ENCODE data around the gene TBX18.

DNA sequence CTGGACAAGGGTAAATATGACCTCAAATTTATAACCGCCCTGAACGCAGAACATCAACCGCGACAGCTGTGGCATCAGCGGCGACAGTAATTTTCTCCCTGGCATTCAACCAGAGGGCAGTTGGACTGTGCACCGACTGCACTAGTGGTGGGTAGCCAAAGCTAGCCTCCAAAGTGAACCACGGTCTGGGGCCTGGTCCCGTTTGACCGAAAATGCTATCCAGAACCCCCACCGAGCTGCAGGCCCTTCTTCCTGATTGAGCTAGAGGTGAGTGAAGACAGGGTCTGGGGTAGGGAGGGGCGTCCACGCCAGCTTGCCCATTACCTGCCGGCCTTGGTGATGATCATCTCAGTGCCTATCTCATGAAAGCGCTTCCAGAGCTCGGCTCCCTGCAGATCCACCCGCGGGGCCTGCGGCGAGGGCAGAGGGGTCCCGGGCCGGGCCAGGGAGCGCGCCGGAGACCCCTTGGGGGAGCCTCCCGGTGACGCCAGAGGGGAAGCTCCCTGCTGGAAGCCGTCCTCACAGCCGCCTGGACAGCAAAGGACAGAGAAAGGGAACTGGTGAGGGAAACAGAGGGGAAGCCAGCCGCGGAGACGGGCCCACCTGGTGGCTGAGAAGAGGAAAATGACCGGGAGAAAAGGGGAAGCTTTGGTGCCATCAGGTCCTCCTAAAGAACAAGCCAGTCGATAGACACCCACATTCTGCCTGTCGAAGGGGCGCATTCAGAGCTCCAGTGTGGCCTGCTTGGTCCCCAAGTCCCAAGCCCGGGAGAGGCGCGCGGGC is 2.0 kb downstream of the TBX18 start:
- TF ChIP-seq MAZ (IDR thresholded peaks at IDR 0.05; ENCODE audit: borderline replicate concordance, low read depth, low read length) (no peak), POLR2A (IDR thresholded peaks at IDR 0.05; ENCODE audit: low read depth, low read length) (no peak), CEBPB (IDR thresholded peaks at IDR 0.05; ENCODE audit: low read depth, low read length) (no peak), RAD21 (IDR thresholded peaks at IDR 0.05; ENCODE audit: low read length) (no peak), SMC3 (IDR thresholded peaks at IDR 0.05; ENCODE audit: low read depth, low read length) (no peak), MXI1 (IDR thresholded peaks at IDR 0.05; ENCODE audit: borderline replicate concordance, low read depth, low read length) (no peak), MAFK (IDR thresholded peaks at IDR 0.05; ENCODE audit: low read depth, low read length) (no peak), FOS (IDR thresholded peaks at IDR 0.05; ENCODE audit: low read depth, low read length) (no peak), ELK1 (IDR thresholded peaks at IDR 0.05; ENCODE audit: borderline replicate concordance, low read depth, low read length) (no peak), RFX5 (IDR thresholded peaks at IDR 0.05; ENCODE audit: low read depth, low read length) (no peak)
- TF ChIP-seq, protein P1, sequence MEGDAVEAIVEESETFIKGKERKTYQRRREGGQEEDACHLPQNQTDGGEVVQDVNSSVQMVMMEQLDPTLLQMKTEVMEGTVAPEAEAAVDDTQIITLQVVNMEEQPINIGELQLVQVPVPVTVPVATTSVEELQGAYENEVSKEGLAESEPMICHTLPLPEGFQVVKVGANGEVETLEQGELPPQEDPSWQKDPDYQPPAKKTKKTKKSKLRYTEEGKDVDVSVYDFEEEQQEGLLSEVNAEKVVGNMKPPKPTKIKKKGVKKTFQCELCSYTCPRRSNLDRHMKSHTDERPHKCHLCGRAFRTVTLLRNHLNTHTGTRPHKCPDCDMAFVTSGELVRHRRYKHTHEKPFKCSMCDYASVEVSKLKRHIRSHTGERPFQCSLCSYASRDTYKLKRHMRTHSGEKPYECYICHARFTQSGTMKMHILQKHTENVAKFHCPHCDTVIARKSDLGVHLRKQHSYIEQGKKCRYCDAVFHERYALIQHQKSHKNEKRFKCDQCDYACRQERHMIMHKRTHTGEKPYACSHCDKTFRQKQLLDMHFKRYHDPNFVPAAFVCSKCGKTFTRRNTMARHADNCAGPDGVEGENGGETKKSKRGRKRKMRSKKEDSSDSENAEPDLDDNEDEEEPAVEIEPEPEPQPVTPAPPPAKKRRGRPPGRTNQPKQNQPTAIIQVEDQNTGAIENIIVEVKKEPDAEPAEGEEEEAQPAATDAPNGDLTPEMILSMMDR (conservative IDR thresholded peaks at IDR 0.05; ENCODE audit: low read depth, low read length): 0 out of 2 replicates have a peak, but pooled peaks have one; percentile 13
